K562 (cell line): ENCODE results near the gene ROBO2. TPM values are rescaled to one million over a fixed set of nuclear protein-coding genes. Genes with fewer than 3 reads are reported as not detected.

Experiments
- ATAC-seq: fragments of 200-7000 bp; cut with Tn5 transposase; 3 replicates; pipeline ENCODE4 v1.9.1; 2020; ENCODE audit warnings: moderate library complexity
- BruUV-seq: library from RNA; stranded (reverse); fragments of 400-500 nt; replicated peaks from 2 replicates; lab custom pipeline; 2021; lab: Mats Ljungman, UMichigan
- CTCF ChIA-PET: fragments of 300-600 bp; formaldehyde crosslinking; extraction: SDS; loops from one replicate; lab custom pipeline; 2021; ENCODE audit warnings: low intra/inter-chr PET ratio; lab: Yijun Ruan, JAX
- POLR2A ChIA-PET: fragments of 300-600, 350-650 bp; sonication (Branson Sonifier 250); formaldehyde crosslinking; extraction: SDS; loops from one replicate; lab custom pipeline; 2021; ENCODE audit warnings: antibody characterized with exemption, inconsistent platforms; lab: Yijun Ruan, JAX
- DNase-seq, 4 experiments: peaks; one replicate each; pipeline versions ENCODE4 v3.0.0 to v3.0.0-alpha.2; 2011 to 2018; ENCODE audit warnings: low spot score in 3 of 4, mixed read lengths in 3 of 4; ENCODE audit errors: extremely low read depth in 1 of 4
- FAIRE-seq: peaks from 2 replicates; lab custom pipeline; 2011; peaks lifted over from hg19 to GRCh38; lab: Jason Lieb, UNC
- H2AFZ ChIP-seq: 2 replicates; pipeline ENCODE4 v1.6.0; 2011; ENCODE audit warnings: low read depth, low read length, control low read depth, inconsistent platforms
- H3K27ac ChIP-seq: fragments of 200-600 bp; 3 replicates; pipeline ENCODE4 v1.8.0; 2011; ENCODE audit warnings: low read depth, mild to moderate bottlenecking, control low read depth, inconsistent platforms, low read length, moderate library complexity, mixed read lengths; ENCODE audit errors: extremely low read depth
- H3K27me3 ChIP-seq, 2 experiments: fragments of 300-600 bp in 1 of 2; 2 replicates in 1 of 2; 3 replicates in 1 of 2; pipeline versions ENCODE4 v1.6.0 to v1.8.0; 2011; ENCODE audit warnings: inconsistent platforms in 2 of 2, low read length in 2 of 2, mild to moderate bottlenecking in 1 of 2, mixed read lengths in 1 of 2, moderate library complexity in 1 of 2; ENCODE audit not compliant: control insufficient read depth in 2 of 2, insufficient read depth in 2 of 2
- H3K36me3 ChIP-seq: fragments of 300-600 bp; 3 replicates; pipeline ENCODE4 v1.8.0; 2011; ENCODE audit warnings: mild to moderate bottlenecking, low read length, inconsistent platforms; ENCODE audit not compliant: control insufficient read depth, insufficient read depth
- H3K4me1 ChIP-seq, 2 experiments: fragments of 200-600 bp in 1 of 2; replicated peaks in 1 of 2; 2 replicates in 1 of 2; 3 replicates in 1 of 2; pipeline versions ENCODE4 v1.5.1 to v1.8.0; 2011; ENCODE audit warnings: inconsistent platforms in 2 of 2, low read length in 2 of 2, mild to moderate bottlenecking in 1 of 2, mixed read lengths in 1 of 2, moderate library complexity in 1 of 2; ENCODE audit not compliant: control insufficient read depth in 2 of 2, insufficient read depth in 2 of 2
- H3K4me2 ChIP-seq: 2 replicates; pipeline ENCODE4 v1.6.1; 2011; ENCODE audit warnings: low read length, control low read depth, inconsistent platforms, mixed read lengths; ENCODE audit not compliant: insufficient read depth
- H3K4me3 ChIP-seq: fragments of 200-600 bp; sonication (generic), shearing (Covaris generic); 2 replicates; pipeline ENCODE4 v1.5.1; 2016; ENCODE audit warnings: control low read depth, inconsistent platforms
- H3K79me2 ChIP-seq: fragments of 200-600 bp; 3 replicates; pipeline ENCODE4 v1.8.0; 2011; ENCODE audit warnings: low read length, inconsistent platforms; ENCODE audit not compliant: control insufficient read depth, insufficient read depth
- H3K9ac ChIP-seq, 2 experiments: 2 replicates each; pipeline versions ENCODE4 v1.6.0 to v1.6.1; 2011; ENCODE audit warnings: low read depth in 2 of 2, low read length in 2 of 2, control low read depth in 1 of 2, inconsistent platforms in 1 of 2, mild to moderate bottlenecking in 1 of 2, mixed read lengths in 1 of 2; ENCODE audit not compliant: insufficient read depth in 1 of 2
- H3K9me1 ChIP-seq: one replicate; pipeline ENCODE4 v1.6.0; 2011; ENCODE audit warnings: inconsistent platforms, mild to moderate bottlenecking, low read length, moderate library complexity; ENCODE audit not compliant: control insufficient read depth, insufficient read depth
- H3K9me3 ChIP-seq: replicated peaks from 2 replicates; pipeline ENCODE4 v1.5.1; 2011; ENCODE audit warnings: low read depth, low read length, inconsistent platforms; ENCODE audit not compliant: control insufficient read depth, insufficient read depth
- H4K20me1 ChIP-seq: replicated peaks from 2 replicates; pipeline ENCODE4 v1.6.1; 2011; ENCODE audit warnings: low read length, inconsistent platforms, mixed read lengths; ENCODE audit not compliant: control insufficient read depth, insufficient read depth
- ARID3A ChIP-seq: IDR thresholded peaks from 2 replicates; pipeline ENCODE4 v1.6.1; 2012; ENCODE audit warnings: low read depth, low read length, improper control_type of control experiment, borderline replicate concordance
- HINFP ChIP-seq: fragments of 450-650 bp; conservative IDR thresholded peaks from 2 replicates; pipeline ENCODE4 v1.6.1; 2016; ENCODE audit warnings: missing genetic modification characterization, low read depth, mild to moderate bottlenecking, control low read depth, missing compliant biosample characterization
- YY1 ChIP-seq, 3 experiments: IDR thresholded peaks; 2 replicates each; pipeline ENCODE4 v1.6.1; 2011; ENCODE audit warnings: low read length in 2 of 3, mild to moderate bottlenecking in 2 of 3, moderate library complexity in 2 of 3, borderline replicate concordance in 1 of 3, control low read depth in 1 of 3, low read depth in 1 of 3; ENCODE audit not compliant: insufficient read depth in 3 of 3, insufficient replicate concordance in 2 of 3, control insufficient read depth in 1 of 3, insufficient read length in 1 of 3; ENCODE audit errors: extremely low read depth in 1 of 3
- WGBS: fragments of 100-300 bp; shearing (Covaris generic); methylation state at CpG from one replicate; pipeline ENCODE4 v1.1.6; 2016; ENCODE audit warnings: low coverage, mixed read lengths; ENCODE audit not compliant: insufficient coverage; ENCODE audit errors: missing lambda C conversion rate; 5-methylcytosine and 5-hydroxymethylcytosine counted together
- in situ Hi-C: fragments of 300-500 bp; cut with MboI; formaldehyde crosslinking; loops from 4 replicates; pipeline ENCODE4 v1.15.0; 2018; ENCODE audit warnings: inconsistent platforms, mixed read lengths
- intact Hi-C: fragments of 100-400 bp; cut with micrococcal nuclease; formaldehyde crosslinking; loops from 2 replicates; pipeline ENCODE4 v1.14.2; 2022
- polyA plus RNA-seq, 8 experiments: library from polyadenylated mRNA; depleted of rRNA in 4 of 8; stranded (reverse) in 5 of 8; unstranded in 3 of 8; fragments of >200 nt; fragmentation: Nextera tagmentation in 2 of 8; fragmentation: Illumina TruSeq in 1 of 8; extraction: Ambion mirVana in 2 of 8; extraction: Trizol in 1 of 8; gene quantifications; 2 replicates each; pipeline versions ENCODE4 v1.2.1 to v1.2.3, GENCODE V29; 2011 to 2014; ENCODE audit warnings: inconsistent platforms in 1 of 8, missing spikeins in 1 of 8
- total RNA-seq, 7 experiments: library from RNA; depleted of rRNA in 6 of 7; stranded (reverse); fragments of >200 nt in 6 of 7; fragmentation: Illumina TruSeq in 2 of 7; extraction: Trizol in 2 of 7; gene quantifications; 2 replicates each; pipeline versions ENCODE4 v1.2.1 to v1.2.3, GENCODE V29; 2011 to 2021; ENCODE audit warnings: low replicate concordance in 1 of 7

ROBO2 gene
- total and polyA plus RNA-seq, 9 of the 15 experiments (the other 6 are each of a cell fraction or from before 2014, with no cell fraction given), result 0.84 to 3.0 (median 1.7) TPM

- Histone ChIP-seq H3K4me1 (no peaks in the 10 kb centered on the region), H3K27ac (no peak overlapping the region), H3K9ac (no peak overlapping the region), H3K4me3 (no peak overlapping the region), H3K36me3 (no peaks in the 10 kb centered on the region), H2AFZ (no peak overlapping the region), H3K79me2 (no peaks in the 10 kb centered on the region), H3K9me1 (no peaks in the 10 kb centered on the region), H4K20me1 (no peaks in the 10 kb centered on the region), H3K9me3 (no peaks in the 10 kb centered on the region), H3K4me2 (no peak overlapping the region), H3K27me3 (no peaks in the 10 kb centered on the region)
- ChIA-PET CTCF (no interaction called here), POLR2A (no interaction called here)
- no peak for DNase-seq
- TF ChIP-seq YY1 (IDR thresholded peaks at IDR 0.05; ENCODE audit: borderline replicate concordance in 1 of 3, control insufficient read depth in 1 of 3, extremely low read depth in 1 of 3, insufficient read depth in 3 of 3, insufficient read length in 1 of 3, insufficient replicate concordance in 2 of 3, low read depth in 1 of 3, low read length in 2 of 3), result no peak
- no peak for TF ChIP-seq HINFP (tag)
- TF ChIP-seq ARID3A, result no peak
- no peak for ATAC-seq
- intact Hi-C loops (no loop called here), in situ Hi-C loops (no loop called here)
- no TSS peak for BruUV-seq
- FAIRE-seq, result no peak
- WGBS, result 0% methylated on average over 2 of the region's 2 CpGs
Measured at GRCh38 chr3:77084511-77084910, 44.6 kb downstream of the ROBO2 start.
